Measurements from ENCODE around the gene TMEM109. TPM values are rescaled to one million over a fixed set of nuclear protein-coding genes. Genes with fewer than 3 reads are reported as not detected.

TMEM109 gene
- total and polyA plus RNA-seq, 2 of the 4 experiments (the other 2 are of a cell fraction), result 15.1 to 69.7 TPM

DNA sequence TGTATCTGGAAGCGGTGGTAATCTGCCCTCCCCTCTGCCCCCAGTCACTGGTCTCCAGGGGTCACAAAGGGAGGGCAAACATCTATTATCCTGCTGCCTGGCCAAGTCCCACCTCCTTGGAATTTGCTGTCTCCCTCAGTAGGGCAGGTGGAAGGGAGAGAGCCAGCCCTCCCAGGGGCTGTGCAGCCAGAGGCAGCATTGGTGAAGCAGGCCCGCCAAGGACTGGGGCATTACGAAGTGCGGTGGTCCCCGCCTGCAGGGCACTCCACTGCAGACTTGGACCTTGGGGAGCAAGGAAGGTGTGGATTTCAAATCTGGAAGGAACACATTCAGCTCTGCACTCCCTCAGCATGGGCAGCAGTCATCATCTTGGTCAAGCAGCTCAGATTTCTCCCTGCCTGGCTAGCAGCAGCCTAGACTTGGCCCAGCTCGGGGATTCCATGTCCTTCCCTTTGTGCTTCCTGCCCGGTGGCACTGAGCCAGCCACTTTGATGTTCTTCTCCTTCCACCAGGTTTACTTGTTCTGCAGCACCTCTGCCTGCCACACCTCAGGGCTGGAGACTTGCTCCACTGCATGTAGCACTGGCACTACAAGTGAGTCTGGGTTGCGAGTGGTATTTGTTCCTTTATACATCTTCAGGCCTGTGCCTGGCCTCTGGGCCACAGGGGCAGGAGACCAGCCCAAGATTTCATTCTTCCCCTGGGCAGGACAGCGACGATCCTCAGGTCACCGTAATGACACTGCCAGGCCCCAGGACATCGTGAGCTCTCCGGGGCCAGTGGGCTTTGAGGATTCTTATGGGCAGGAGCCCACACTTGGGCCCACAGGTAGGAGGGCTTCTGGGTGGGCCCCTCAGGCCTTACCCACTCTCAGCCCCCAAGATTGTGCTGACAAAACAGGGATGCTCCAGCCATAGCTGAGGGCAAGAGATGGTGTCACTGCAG lies 39.3 kb upstream of the TMEM109 start:
- H2BK120ac ChIP-seq (ENCODE audit: low read depth, low read length), result no peak overlapping the region

More for the DNA sequence above, 39.3 kb upstream of the TMEM109 start:
- Histone ChIP-seq H3K4me3 (ENCODE audit: insufficient read depth, low read depth, low read length) (no peak overlapping the region), H4K91ac (ENCODE audit: insufficient read depth, low read depth, low read length) (no peak overlapping the region), H3K79me1 (ENCODE audit: low read depth in 1 of 2, low read length in 2 of 2) (0 out of 4 replicates have a peak, but pooled peaks cover 0 to 3% of the 10 kb centered on the region in 2 experiments), H4K5ac (ENCODE audit: low read depth, low read length) (no peak overlapping the region), H3K4me1 (ENCODE audit: control insufficient read depth, insufficient read depth, low read length) (peaks cover 22% of the 10 kb centered on the region), H4K8ac (ENCODE audit: low read depth in 2 of 2, low read length in 2 of 2) (no peak overlapping the region), H3K56ac (ENCODE audit: extremely low read depth, insufficient read depth, low read length) (no peak overlapping the region), H3K14ac (replicated peaks; ENCODE audit: low read depth, low read length) (no peak overlapping the region), H2AK9ac (replicated peaks; ENCODE audit: low read depth, low read length, poor library complexity) (no peak overlapping the region), H2BK15ac (ENCODE audit: low read depth, low read length) (no peak overlapping the region), H2AFZ (replicated peaks; ENCODE audit: low read length, poor library complexity) (no peak overlapping the region), H3K27me3 (ENCODE audit: control insufficient read depth, insufficient read depth, low read length) (no peaks in the 10 kb centered on the region; the same call in 1 of the 2 replicates), H3K18ac (ENCODE audit: low read depth, low read length) (no peak overlapping the region), H3K9ac (ENCODE audit: low read depth, low read length) (no peak overlapping the region), H3K4me2 (ENCODE audit: low read depth, low read length) (no peak overlapping the region), H3K9me3 (ENCODE audit: control insufficient read depth, insufficient read depth, low read length) (no peaks in the 10 kb centered on the region), H2AK5ac (ENCODE audit: low read depth, low read length) (no peak overlapping the region), H2BK20ac (ENCODE audit: low read depth, low read length) (no peak overlapping the region), H3K4ac (ENCODE audit: low read depth, low read length) (no peak overlapping the region), H3K9me1 (ENCODE audit: insufficient read depth, low read length) (peaks cover 23% of the 10 kb centered on the region), H2BK5ac (ENCODE audit: low read depth, low read length, poor library complexity, severe bottlenecking) (no peak overlapping the region), H3K23ac (ENCODE audit: low read depth, low read length) (no peak overlapping the region), H3K27ac (ENCODE audit: insufficient read depth, low read length) (no peak overlapping the region), H4K20me1 (ENCODE audit: insufficient read depth, low read length) (no peaks in the 10 kb centered on the region), H3K36me3 (ENCODE audit: control insufficient read depth, insufficient read depth, low read length) (no peaks in the 10 kb centered on the region)
- in situ Hi-C loops (cut with MboI; ENCODE audit: low sequenced_read_pairs), result no loop called here
- POLR2A ChIA-PET (ENCODE audit: unreplicated experiment), result no interaction called here
- 75% methylated on average over 2 of the region's 13 CpGs; no CpG with 5 or more reads in 1 of the 2 experiments for WGBS, 2 experiments (ENCODE audit: extremely low coverage in 2 of 2, insufficient read length in 1 of 2)
- TF ChIP-seq MAZ (IDR thresholded peaks at IDR 0.05; ENCODE audit: borderline replicate concordance, low read depth, low read length) (no peak), CHD1 (IDR thresholded peaks at IDR 0.05; ENCODE audit: low read depth, low read length) (no peak), NFE2L2 (IDR thresholded peaks at IDR 0.05; ENCODE audit: low read depth, low read length) (no peak), RAD21 (IDR thresholded peaks at IDR 0.05; ENCODE audit: low read length) (no peak), POLR2A (IDR thresholded peaks at IDR 0.05; ENCODE audit: low read depth, low read length) (no peak), MAFK (IDR thresholded peaks at IDR 0.05; ENCODE audit: low read depth, low read length) (no peak), SMC3 (IDR thresholded peaks at IDR 0.05; ENCODE audit: low read depth, low read length) (no peak), CEBPB (IDR thresholded peaks at IDR 0.05; ENCODE audit: low read depth, low read length) (no peak), MXI1 (IDR thresholded peaks at IDR 0.05; ENCODE audit: borderline replicate concordance, low read depth, low read length) (no peak), FOS (IDR thresholded peaks at IDR 0.05; ENCODE audit: low read depth, low read length) (no peak)
- TF ChIP-seq, protein P1, sequence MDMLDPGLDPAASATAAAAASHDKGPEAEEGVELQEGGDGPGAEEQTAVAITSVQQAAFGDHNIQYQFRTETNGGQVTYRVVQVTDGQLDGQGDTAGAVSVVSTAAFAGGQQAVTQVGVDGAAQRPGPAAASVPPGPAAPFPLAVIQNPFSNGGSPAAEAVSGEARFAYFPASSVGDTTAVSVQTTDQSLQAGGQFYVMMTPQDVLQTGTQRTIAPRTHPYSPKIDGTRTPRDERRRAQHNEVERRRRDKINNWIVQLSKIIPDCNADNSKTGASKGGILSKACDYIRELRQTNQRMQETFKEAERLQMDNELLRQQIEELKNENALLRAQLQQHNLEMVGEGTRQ (IDR thresholded peaks at IDR 0.05; ENCODE audit: low read depth, low read length), result no peak
- TF ChIP-seq, protein P2, sequence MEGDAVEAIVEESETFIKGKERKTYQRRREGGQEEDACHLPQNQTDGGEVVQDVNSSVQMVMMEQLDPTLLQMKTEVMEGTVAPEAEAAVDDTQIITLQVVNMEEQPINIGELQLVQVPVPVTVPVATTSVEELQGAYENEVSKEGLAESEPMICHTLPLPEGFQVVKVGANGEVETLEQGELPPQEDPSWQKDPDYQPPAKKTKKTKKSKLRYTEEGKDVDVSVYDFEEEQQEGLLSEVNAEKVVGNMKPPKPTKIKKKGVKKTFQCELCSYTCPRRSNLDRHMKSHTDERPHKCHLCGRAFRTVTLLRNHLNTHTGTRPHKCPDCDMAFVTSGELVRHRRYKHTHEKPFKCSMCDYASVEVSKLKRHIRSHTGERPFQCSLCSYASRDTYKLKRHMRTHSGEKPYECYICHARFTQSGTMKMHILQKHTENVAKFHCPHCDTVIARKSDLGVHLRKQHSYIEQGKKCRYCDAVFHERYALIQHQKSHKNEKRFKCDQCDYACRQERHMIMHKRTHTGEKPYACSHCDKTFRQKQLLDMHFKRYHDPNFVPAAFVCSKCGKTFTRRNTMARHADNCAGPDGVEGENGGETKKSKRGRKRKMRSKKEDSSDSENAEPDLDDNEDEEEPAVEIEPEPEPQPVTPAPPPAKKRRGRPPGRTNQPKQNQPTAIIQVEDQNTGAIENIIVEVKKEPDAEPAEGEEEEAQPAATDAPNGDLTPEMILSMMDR (conservative IDR thresholded peaks at IDR 0.05; ENCODE audit: low read depth, low read length), result no peak
- DNase-seq (no peak), ATAC-seq (ENCODE audit: low read depth) (no peak)
- CTCF ChIA-PET, result interaction anchor here (2.0 kb wide), 1 partner anchor 13 kb away, joined by 6 read pairs; no protein-coding TSS in a partner anchor
- intact Hi-C loops (cut with micrococcal nuclease), result no loop called here
- dilution Hi-C loops (cut with HindIII; ENCODE audit: low sequenced_read_pairs, unreplicated experiment), result no loop called here
- BruUV-seq (replicated peaks), result no TSS peak
